ENCODE measurements around the gene CACNA1A.
"Not testable (repeated sequence)": the region's sequence is repeated elsewhere in the genome, so short reads cannot be mapped to it uniquely, and the experiment has no call there.

DNA sequence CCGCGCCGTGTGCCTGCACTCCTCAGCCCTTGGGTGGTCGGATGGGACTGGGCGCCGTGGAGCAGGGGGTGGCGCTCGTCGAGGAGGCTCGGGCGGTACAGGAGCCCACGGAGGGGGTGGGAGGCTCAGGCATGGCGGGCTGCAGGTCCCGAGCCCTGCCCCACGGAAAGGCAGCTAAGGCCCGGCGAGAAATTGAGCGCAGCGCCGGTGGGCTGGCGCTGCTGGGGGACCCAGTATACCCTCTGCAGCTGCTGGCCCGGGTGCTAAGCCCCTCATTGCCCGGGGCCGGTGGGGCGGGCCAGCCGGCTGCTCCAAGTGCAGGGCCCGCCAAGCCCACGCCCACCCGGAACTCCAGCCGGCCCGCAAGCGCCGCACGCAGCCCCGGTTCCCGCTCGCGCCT, 319.6 kb downstream of the CACNA1A start:
- not testable (repeated sequence) for TF ChIP-seq POLR2A (IDR thresholded peaks at IDR 0.05; ENCODE audit: low read depth, low read length); TAF1 (IDR thresholded peaks at IDR 0.05; ENCODE audit: borderline replicate concordance, low read depth, low read length)
